Transverse colon (tissue), 4 donors: ENCODE measurements around the gene NLGN4X.

Experiments
- EP300 ChIP-seq: sonication (generic); formaldehyde crosslinking; IDR thresholded peaks from one replicate; pipeline ENCODE4 v1.6.1; 2017; ENCODE audit warnings: antibody characterized with exemption, low read depth
- POLR2A ChIP-seq: fragments of 450-650 bp; IDR thresholded peaks from one replicate; pipeline ENCODE4 v1.6.1; 2016; ENCODE audit warnings: antibody characterized with exemption, mild to moderate bottlenecking, moderate library complexity
- POLR2AphosphoS5 ChIP-seq, 3 donors: sonication (generic); formaldehyde crosslinking; IDR thresholded peaks; one replicate each; pipeline ENCODE4 v1.6.1; 2016; ENCODE audit warnings: antibody characterized with exemption in 3 of 3
- TF ChIP-seq, protein P1 (sequence below), 5 experiments: fragments of 200-600 bp in 3 of 5; fragments of 450-650 bp in 2 of 5; sonication (generic) in 3 of 5; IDR thresholded peaks; 1 replicate in 2 of 5; 2 replicates in 3 of 5; pipeline ENCODE4 v1.5.1; 2016 to 2017; ENCODE audit warnings: antibody characterized with exemption in 5 of 5, inconsistent platforms in 3 of 5, mild to moderate bottlenecking in 2 of 5, moderate library complexity in 1 of 5

DNA sequence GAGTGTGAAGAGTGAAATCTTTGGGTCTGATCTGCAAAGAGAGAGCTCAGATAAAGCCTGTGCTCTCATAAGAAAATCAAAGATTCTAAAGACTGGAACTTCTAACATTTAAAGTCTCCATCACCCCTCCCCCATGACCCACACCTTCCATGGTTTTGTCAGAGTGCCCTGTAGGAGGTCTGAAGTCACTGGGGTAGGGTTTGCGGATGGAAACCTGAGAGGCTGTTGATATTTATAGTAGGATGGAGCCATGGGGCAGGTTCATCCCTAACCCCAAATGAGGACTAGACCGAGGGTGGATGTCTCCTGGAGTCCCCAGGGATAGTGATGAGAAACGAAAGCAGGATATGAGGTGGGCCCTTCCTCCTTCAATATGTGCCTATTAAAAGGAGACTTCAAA lies 28.4 kb upstream of the NLGN4X start:
- TF ChIP-seq, protein P1, sequence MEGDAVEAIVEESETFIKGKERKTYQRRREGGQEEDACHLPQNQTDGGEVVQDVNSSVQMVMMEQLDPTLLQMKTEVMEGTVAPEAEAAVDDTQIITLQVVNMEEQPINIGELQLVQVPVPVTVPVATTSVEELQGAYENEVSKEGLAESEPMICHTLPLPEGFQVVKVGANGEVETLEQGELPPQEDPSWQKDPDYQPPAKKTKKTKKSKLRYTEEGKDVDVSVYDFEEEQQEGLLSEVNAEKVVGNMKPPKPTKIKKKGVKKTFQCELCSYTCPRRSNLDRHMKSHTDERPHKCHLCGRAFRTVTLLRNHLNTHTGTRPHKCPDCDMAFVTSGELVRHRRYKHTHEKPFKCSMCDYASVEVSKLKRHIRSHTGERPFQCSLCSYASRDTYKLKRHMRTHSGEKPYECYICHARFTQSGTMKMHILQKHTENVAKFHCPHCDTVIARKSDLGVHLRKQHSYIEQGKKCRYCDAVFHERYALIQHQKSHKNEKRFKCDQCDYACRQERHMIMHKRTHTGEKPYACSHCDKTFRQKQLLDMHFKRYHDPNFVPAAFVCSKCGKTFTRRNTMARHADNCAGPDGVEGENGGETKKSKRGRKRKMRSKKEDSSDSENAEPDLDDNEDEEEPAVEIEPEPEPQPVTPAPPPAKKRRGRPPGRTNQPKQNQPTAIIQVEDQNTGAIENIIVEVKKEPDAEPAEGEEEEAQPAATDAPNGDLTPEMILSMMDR (IDR thresholded peaks at IDR 0.05): no peak
- TF ChIP-seq POLR2A (no peak), EP300 (no peak), POLR2AphosphoS5 (IDR thresholded peaks at IDR 0.05) (no peak)
